HG03175 (cell line): ENCODE data around the gene LYSMD3.

ENCODE experiments used
- ATAC-seq: cut with Tn5 transposase; IDR thresholded peaks from one replicate; pipeline ENCODE4 v1.9.1; 2021; ENCODE audit warnings: mild to moderate bottlenecking, moderate library complexity; ENCODE audit not compliant: unreplicated experiment

Gene LYSMD3

DNA sequence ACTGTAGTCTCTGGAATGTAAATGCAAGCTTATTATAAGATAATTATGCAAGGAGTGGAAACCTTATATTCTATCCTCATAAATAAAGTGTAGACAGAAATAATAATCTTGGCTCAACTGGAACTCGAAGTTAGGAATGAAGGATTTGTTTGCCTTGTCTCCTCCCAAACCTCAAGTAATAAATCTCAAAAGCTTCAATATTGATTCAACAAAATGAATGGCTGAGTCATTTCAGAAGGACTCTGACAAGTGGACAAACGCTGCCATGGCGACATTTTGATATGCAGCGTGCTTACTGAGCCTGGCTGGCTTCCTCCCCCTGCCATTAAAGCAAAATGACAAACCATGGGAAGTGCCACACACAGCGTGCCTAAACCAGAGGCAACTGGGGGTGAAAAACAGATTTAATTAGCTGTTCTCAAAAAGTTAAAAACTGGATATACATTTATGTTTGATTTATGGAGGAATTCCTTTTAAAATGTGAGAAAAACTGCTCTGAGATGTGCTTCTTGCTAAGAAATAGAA is 18.7 kb upstream of the LYSMD3 start:
- no peak for ATAC-seq

DNA sequence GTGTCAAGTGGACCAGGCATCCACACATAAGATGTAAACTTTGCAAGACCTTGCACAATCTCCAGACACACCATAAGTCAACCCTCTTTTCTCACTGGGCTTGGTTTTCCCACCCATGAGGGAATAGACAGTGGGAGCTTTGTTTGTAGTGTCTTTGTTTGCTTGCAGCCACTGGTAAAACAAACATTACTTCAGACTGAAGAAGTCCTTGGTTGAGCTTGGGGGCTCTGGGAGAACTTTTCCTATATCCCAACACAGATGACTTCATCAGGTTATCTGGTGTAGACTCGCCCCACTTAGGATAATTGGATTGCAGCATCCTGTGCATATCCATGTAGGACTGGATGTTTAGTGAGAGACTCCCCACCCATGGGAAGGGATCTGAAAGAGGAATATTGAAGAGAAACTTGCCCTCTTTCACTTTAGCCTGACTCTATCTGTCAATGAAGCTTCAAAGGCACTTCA is 17.7 kb upstream of the LYSMD3 start:
- ATAC-seq, result no peak

DNA sequence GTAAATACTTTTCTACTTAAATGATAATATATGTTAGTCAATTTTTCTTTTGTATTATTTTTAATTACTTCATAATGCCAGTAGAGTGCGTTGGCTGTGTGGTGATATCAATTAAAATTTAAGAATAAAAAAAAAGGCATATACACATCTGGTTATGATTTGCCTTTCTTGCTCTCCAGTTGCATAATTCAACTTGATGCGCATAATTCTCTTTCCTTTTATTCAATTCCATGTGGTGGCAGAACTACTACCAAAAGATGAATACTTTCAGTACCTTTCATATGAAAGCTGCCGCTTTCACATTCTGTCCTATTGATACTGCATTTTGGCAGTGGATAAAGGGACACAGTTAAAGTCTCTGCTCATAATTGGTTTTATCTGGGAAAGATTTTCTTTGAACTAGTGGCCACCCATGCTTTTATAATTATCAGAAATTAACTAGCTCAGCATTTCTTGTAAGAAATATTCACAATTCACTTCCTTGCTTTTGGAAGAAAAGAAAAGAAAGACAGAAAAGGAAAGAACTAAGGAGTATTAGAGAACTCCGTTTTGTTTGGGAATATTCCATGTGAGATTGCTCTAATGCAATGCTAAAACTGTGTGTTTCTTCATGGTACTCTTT is 16.9 kb upstream of the LYSMD3 start:
- ATAC-seq, result no peak

DNA sequence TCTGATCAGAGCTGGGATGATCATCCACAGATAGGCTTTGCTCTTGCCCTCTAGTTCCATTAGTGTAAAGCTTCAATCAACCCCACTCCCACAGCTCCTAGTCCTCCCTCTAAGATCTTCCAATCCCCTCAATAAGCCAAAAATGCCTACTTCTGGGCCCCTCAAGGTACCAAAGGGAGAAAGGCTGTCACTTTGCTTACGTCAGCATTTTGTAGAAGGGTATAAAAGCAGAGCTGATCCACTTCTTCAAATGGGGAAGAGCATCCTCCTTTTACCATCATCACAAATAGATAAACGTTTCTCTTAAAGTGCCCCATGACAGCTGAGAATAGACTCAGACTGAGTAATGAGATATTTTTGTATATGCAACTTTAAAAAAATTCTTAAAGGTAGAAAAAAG is 16.1 kb upstream of the LYSMD3 start:
- no peak for ATAC-seq

DNA sequence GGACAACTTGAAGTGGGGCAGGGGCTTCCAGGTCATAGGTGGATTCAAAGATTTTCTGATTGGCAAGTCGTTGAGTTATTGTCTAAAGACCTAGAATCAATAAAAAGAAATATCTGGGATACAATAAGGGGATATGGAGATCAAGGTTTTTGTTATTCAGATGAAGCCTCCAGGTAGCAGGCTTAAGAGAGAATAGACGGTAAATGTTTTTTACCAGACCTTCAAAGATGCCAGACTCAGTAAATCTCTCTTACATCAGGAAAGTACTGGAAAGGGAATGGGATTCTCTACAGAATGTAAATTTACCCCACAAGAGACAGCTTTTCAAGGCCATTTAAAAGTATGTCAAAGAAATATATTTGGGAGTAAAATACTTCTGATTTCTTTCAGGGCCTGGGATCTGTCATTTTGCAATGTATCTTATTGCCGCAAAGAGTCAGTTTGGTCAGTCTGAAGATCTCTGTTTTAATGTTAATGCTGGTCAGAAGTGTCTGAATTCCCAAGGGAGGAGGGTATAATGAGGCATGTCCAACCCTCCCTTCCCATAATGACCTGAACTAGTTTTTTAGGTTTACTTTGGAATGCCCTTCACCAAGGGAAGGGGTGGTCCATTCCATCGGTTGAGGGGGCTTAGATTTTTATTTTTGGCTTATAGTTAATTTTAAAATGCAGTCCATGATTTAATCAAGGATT is 13.6 kb upstream of the LYSMD3 start:
- ATAC-seq, result no peak

DNA sequence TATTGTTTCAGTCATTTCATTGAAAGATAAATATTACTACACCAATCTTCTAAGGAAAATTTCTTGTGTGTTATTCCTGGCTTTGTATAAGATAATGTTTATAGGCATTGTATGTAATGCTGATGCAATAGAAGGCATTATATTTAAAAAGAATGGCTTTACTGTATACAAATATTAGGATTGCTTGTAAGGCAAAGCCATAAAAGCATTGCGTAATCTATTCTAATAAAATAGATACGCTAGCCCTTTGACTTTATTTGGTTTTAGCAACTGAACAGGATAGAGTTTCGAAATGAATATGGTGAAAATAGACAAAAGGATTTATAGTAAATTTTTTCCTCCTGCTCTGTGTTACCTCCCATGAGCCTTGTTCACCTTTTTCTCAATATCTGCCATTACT is 5.5 kb upstream of the LYSMD3 start:
- no peak for ATAC-seq

DNA sequence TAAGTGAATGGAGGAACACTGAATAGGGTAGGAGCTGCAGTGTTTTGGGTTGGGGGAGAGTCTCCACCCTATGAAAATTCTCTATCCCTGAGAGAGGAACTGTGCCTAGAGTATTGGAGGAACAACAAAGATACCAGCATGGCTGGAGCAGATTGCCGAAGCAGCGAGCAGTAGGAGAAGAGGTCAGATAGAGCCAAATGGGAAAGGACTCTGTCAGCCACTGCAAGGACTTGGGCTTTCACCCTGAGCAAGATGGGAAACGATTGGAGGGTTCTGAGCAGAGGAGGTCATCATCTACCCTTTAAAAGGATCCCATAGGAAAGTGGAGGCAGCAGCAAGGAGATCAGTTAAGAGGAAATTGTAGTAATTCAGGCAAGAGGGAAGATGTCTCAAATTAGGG is 4.4 kb upstream of the LYSMD3 start:
- ATAC-seq, result no peak

DNA sequence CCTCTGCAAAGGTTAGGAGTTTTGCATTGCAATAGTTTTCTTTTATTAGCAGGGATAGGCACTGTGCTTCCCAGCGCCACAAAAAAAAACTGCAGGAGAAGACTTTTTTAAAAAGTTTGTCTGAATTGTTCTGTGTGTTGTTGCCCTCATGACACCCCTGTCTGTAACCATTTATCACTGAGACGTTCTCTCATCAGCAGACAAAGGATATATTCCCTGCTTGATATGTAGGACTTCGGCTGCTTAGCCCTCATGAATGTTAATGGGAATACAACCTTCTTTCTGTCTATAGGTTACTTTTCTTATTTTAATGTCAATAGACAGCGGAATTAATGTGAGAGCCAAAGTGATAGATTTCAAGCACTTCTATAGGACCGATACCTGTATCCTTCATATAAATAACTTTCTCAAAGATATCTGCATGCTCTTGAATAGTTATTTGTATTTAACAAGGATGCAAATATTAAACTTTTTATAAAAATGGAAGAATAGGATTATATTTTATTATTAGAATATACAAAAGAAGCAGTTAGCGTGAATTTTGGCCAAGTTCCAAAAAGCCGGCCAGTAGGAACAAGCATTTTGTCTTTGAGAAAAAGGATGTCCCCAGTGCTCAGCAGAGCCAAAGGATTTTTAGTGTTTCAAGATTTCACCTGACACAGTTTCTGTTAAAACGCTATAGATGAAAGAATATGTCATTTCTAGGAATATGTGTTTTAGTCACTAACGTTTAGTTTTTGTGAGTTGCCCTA is 1.5 kb upstream of the LYSMD3 start:
- no peak for ATAC-seq

DNA sequence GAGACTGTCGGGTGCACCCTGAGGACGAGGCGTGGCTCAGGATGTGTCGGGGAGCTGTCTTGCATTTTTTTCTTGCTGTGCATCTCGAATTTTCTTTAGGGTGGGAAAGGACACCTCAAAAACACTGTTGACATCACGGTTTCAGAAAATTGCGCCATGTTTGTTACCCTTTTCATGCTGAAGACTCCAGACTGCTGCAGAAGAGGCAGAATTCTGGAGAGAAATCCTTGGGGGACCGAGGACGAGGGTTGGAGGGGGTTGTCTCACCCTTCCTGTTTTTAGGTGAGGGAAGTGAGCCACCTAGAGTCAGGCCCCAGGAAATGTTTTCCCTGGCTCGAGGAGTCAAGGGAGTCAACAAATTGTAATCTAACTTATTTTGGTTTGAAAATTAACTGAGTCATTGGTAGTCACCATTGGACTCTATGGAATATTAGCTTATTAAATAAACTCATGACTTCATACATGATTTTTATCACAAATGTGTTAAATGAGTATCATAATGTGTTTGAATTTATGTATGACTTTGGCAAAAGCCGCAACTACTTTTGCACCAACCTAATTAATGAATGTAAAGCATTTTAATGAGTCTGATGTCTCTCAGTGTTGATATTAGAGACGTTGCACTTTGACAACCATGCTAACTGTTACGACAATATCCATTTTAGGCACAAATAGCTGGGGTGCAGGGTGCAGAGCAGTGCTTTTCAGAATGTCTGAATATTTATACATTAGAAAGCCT is 724 bp upstream of the LYSMD3 start:
- ATAC-seq, result peak; percentile 60

DNA sequence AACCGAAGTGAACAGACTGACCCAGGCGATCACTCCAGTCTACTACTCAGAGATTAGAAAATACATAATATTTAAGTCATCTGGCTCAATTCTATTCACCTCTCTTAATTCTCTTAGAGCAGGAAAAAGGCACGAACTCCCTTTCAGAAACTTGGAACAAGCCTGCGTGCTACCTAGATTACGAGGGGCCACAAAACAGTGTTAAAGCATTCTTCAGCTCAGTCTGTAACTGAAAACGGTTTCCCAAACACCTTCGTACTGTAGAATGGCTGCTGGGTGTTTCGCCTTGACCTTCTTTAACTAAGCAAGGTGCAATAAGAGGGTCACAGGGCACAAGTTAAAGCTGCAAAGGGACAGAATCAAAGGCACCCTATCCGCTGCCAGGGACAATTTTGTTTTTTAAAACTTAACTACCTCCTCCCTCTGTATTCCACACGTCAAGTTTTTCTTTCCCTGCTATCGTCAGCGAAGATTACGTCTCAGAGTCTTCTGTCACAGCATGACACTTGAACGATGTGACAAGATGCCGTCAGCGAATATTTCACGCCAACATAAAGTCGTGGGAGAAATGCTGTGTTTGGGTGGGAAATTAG is 687 bp downstream of the LYSMD3 start:
- peak; percentile 6 for ATAC-seq

DNA sequence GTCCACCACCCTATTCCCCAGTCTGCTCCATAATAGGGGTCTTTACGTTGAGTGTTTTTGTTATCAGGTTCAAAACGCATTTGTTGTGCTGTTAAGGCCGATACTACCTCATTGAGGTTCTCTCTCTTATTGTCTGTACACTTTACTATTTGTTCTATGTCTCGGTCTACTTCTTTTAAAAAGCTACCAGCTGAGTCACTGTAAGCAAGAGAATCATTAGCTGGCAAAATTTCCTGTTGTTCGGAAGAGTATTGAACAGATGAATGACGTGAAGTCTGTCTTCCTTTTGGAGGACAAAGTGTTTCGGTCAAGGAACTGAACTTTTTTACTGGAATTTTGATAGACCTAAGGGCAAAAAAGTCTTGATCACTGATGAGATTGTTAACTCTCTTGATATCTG is 10.3 kb downstream of the LYSMD3 start:
- no peak for ATAC-seq

DNA sequence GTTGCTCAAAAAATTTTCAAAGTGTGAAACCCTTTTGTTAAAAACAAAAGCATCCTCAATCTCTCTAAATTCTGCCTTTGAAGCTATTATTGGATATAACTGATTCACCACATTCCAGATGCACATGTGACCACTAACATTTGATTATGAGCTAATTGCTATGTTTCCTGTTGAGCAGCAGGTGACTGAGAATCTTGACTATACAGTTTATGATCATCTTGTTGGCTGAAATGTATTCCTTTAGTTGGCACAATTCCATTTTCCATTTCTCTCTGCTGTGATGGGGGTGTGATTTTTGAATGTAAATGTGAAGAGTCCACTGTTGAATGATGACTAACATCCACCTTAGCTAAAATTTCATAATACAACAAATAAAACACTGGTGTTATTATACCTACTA is 10.7 kb downstream of the LYSMD3 start:
- no peak for ATAC-seq

DNA sequence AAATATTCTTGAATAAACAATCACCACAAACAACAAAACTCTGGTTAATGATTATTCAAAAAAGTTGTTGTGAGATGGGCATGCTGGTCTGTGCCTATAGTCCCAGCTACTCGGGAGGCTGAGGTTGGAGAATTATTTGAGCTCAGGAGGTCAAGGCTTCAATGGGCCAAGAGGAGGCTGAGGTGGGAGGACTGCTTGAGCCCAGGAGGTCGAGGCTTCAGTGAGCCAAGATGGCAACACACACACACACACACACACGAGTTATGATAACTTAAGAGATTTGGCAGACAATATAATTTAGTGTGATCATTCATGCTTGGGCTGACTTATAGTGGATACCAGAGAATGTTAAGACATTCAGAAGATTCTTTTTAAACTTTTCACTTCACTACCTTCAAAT is 14.9 kb downstream of the LYSMD3 start:
- no peak for ATAC-seq

DNA sequence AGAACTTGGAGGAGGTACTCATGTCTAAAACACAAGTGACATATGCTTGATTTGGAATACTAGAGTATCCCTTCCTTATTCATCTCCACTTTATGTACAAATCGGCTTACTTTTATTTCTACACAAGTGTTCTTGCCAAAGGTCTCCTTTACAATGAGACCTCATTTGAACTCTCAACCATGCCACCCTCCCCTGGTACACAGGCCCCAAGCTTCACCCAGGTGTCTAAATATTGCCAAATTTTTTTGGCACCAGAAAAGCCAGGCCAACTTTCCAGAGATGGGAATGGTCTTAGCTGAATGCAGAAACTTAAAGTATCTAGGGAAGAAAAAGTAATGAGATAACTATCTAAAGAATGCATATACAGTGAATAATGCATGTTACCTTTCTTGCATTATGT is 18.9 kb downstream of the LYSMD3 start:
- no peak for ATAC-seq

DNA sequence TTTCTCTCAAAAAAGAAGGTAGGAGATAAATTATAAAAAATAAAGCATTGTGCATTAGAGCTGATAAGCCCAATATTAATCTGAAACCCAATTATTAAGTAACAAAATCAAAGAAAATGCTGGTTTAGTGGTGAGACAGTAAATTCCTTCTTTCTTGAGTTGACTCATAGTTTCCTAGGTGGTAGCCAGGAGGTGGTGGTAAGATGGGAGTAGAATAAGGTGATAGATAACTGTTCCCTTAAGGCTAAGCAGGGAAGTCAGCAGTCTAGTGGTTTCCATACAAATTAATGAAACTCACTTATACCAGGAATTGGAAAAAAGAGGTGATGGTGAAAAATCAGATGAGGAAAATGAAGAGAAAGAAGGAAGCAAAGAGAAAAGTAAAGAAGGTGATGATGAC is 23.2 kb downstream of the LYSMD3 start:
- no peak for ATAC-seq

DNA sequence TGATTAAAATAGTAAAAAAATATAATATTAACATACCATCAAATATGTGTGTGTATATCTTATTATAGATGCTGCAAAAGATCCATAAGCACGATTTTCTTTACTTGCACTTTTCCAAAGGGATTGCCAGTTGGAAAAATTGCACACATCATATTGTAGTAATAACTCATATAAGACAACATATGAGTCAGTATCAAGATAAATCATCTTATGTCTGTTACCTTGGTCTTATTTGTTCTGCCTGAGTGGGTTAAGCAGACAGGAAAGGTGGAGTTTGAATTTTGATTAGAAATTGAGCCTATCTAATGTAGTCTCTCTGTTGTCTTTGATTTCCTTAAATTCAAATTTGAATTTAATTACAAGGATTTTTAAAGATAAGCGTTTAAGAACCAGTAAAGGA is 24.6 kb downstream of the LYSMD3 start:
- no peak for ATAC-seq

DNA sequence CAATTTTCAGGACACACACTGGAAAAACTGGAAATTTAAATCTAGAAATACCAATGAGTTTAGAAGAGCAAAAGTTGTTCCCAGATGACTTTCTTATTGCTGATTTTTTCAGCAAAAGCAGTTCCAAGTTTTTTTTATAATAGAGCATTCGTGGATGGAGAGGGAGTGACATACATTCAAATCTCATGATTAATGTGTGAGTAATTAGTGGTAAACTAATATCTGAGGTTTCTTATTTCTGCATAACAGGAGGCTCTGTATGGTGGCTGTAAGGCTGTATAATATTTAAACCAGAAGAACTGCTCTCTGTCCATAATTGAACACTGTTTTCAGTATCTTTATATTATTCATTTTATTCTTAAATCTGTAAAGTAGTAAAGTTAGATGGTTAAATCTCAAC is 25.8 kb downstream of the LYSMD3 start:
- ATAC-seq, result no peak

DNA sequence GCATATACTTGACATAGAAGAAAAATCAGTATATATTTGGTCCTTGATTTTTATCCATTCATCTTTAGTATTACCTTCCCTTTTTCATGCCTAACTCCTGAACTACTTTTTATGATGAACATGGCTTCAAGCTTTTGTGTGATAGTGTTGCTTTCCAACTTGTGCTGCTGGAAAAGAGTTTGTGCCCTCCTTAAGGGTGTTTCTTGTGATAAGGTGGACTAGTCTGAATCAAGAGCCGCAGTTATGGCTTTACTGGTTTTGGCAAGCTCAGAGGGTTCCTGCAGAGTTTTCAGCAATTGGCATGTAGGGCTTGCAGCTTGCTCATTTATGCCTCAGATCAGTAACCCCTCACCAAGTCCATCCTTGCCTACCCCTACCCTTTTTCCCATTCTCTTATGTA is 34.2 kb downstream of the LYSMD3 start:
- no peak for ATAC-seq

DNA sequence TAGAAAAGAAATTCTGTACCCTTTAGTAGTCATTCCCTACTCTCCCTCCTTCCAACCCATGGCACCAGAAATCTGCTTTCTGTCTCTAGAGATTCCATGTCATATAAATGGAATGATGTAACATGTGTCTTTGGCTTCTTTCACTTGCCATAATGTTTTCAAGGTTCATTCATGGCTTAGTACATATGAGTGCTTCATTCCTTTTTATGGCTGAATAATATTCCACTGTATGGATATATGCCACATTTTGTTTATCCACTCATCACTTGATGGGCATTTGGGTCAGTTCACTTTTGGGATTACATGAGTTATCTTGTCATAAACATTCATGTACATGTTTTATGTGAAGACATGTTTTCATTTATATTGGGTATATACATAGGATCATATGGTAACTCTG is 35.3 kb downstream of the LYSMD3 start:
- no peak for ATAC-seq

DNA sequence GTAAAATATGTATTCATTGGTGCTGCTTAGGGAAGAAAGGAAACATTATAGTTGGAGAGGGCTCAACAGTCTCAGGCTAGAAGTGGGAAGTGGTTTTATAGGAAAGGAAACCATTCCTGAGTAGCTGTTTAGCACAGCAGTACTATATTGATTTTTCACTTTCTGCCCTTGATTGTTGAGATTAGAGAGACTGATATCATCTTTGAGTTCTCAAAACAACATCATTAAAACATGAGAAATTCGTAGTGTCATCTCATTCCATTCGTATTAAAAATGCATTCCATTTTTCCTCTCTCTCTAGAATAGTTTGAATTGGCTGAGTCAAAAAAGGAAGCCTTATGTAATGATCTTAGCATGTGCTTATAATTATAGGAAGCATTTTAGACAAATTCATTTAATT is 40.6 kb downstream of the LYSMD3 start:
- no peak for ATAC-seq

DNA sequence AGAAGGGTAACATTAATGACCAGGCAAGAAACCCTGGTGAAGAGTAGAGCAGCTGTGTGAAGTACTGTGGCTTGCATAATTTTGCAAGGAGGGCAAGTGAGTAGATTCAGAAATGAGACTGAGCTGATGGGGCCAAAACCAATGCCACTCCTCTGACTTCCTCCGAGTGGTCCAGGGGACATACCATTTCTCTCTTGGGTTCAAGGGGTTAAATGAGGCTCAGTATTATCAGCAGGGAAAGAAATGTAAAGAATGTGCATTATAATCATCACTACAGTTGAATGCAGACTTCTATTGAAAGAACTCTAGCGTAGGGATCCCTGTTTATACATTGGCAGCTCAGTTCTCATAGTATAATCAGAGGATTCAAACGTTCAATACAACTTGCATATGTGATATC is 44.8 kb downstream of the LYSMD3 start:
- ATAC-seq, result no peak
